RWPE2 (cell line): Measurements from ENCODE around the gene ERBB4.
A peak's percentile ranks its signal among the peaks of the same experiment; 100 is the strongest.

Experiments used
- ATAC-seq: fragments of 200-7000 bp; cut with Tn5 transposase; 3 replicates; pipeline ENCODE4 v1.9.1; 2021; ENCODE audit warnings: low read depth
- DNase-seq: peaks from one replicate; pipeline ENCODE4 v3.0.0-alpha.2; 2020; ENCODE audit warnings: low spot score
- H3K27ac ChIP-seq: fragments of 450-650 bp; 2 replicates; pipeline ENCODE4 v1.5.1; 2017; ENCODE audit warnings: mild to moderate bottlenecking; ENCODE audit not compliant: poor library complexity, severe bottlenecking
- H3K27me3 ChIP-seq: fragments of 250-450 bp; sonication (Bioruptor Pico); 2 replicates; pipeline ENCODE4 v1.5.1; 2021; ENCODE audit warnings: mild to moderate bottlenecking, moderate library complexity; ENCODE audit not compliant: insufficient read depth, poor library complexity, severe bottlenecking
- H3K36me3 ChIP-seq: fragments of 250-450 bp; sonication (Bioruptor Pico); 2 replicates; pipeline ENCODE4 v1.5.1; 2020; ENCODE audit warnings: low read depth, mild to moderate bottlenecking, moderate library complexity
- H3K4me1 ChIP-seq: fragments of 250-450 bp; sonication (Bioruptor Pico); 2 replicates; pipeline ENCODE4 v1.5.1; 2021; ENCODE audit warnings: mild to moderate bottlenecking, moderate library complexity; ENCODE audit not compliant: insufficient read depth, poor library complexity, severe bottlenecking
- H3K4me3 ChIP-seq: fragments of 250-450 bp; sonication (Bioruptor Pico); 2 replicates; pipeline ENCODE4 v1.5.1; 2021; ENCODE audit warnings: mild to moderate bottlenecking, moderate library complexity; ENCODE audit not compliant: severe bottlenecking
- H3K9me3 ChIP-seq: fragments of 250-450 bp; sonication (Bioruptor Pico); 2 replicates; pipeline ENCODE4 v1.5.1; 2021; ENCODE audit warnings: mild to moderate bottlenecking, moderate library complexity; ENCODE audit not compliant: severe bottlenecking
- CTCF ChIP-seq: fragments of 450-650 bp; IDR thresholded peaks from one replicate; pipeline ENCODE4 v1.5.1; 2017; ENCODE audit warnings: mild to moderate bottlenecking, moderate library complexity; ENCODE audit not compliant: poor library complexity, severe bottlenecking

The ERBB4 gene

GRCh38 chr2:211351987-211352386 lies 1186.6 kb downstream of the ERBB4 start:
- H3K36me3 ChIP-seq: no peaks in the 10 kb centered on the region
- H3K9me3 ChIP-seq: no peaks in the 10 kb centered on the region
- DNase-seq (no peak), ATAC-seq (0 out of 3 replicates have a peak, but pooled peaks have one; percentile 14)
- no peaks in the 10 kb centered on the region for H3K4me1 ChIP-seq
- no peak for TF ChIP-seq CTCF
- H3K4me3 ChIP-seq: no peak overlapping the region
- H3K27me3 ChIP-seq: no peaks in the 10 kb centered on the region
- no peak overlapping the region for H3K27ac ChIP-seq

GRCh38 chr2:211349031-211349430 lies 1189.6 kb downstream of the ERBB4 start:
- no peaks in the 10 kb centered on the region for H3K36me3 ChIP-seq
- ATAC-seq: no peak

GRCh38 chr2:211347328-211347727 lies 1191.3 kb downstream of the ERBB4 start:
- Histone ChIP-seq H3K27me3 (no peaks in the 10 kb centered on the region), H3K9me3 (no peaks in the 10 kb centered on the region), H3K4me3 (no peak overlapping the region), H3K36me3 (no peaks in the 10 kb centered on the region), H3K27ac (no peak overlapping the region), H3K4me1 (no peaks in the 10 kb centered on the region)
- DNase-seq (no peak), ATAC-seq (no peak)
- TF ChIP-seq CTCF: no peak

More at GRCh38 chr2:211349031-211349430, 1189.6 kb downstream of the ERBB4 start:
- no peak overlapping the region for H3K27ac ChIP-seq
- TF ChIP-seq CTCF: no peak
- no peaks in the 10 kb centered on the region for H3K9me3 ChIP-seq
- no peaks in the 10 kb centered on the region for H3K4me1 ChIP-seq
- DNase-seq: no peak
- no peak overlapping the region for H3K4me3 ChIP-seq
- no peaks in the 10 kb centered on the region for H3K27me3 ChIP-seq

GRCh38 chr2:211344289-211344688 lies 1194.3 kb downstream of the ERBB4 start:
- no peaks in the 10 kb centered on the region for H3K4me1 ChIP-seq
- no peaks in the 10 kb centered on the region for H3K9me3 ChIP-seq
- no peak for TF ChIP-seq CTCF
- no peak for ATAC-seq
- H3K27ac ChIP-seq: no peak overlapping the region
- no peaks in the 10 kb centered on the region for H3K36me3 ChIP-seq
- no peak for DNase-seq
- H3K4me3 ChIP-seq: no peak overlapping the region
- H3K27me3 ChIP-seq: no peaks in the 10 kb centered on the region

- ATAC-seq (no peak), DNase-seq (no peak)
- no peaks in the 10 kb centered on the region for H3K27me3 ChIP-seq
- no peak for TF ChIP-seq CTCF
- no peak overlapping the region for H3K27ac ChIP-seq
- peaks cover 10% of the 10 kb centered on the region for H3K4me1 ChIP-seq
- no peak overlapping the region for H3K4me3 ChIP-seq
- H3K9me3 ChIP-seq: no peaks in the 10 kb centered on the region
- no peaks in the 10 kb centered on the region for H3K36me3 ChIP-seq
Measured at GRCh38 chr2:211333377-211333776, 1205.2 kb downstream of the ERBB4 start.
